Endometrial microvascular endothelial cells (primary cell): ENCODE results near the gene COL17A1. TPM values are rescaled to one million over a fixed set of nuclear protein-coding genes. Genes with fewer than 3 reads are reported as not detected.

Experiments
- in situ Hi-C: cut with HindIII; loops from 2 replicates; pipeline ENCODE4 v1.10.0; 2017; ENCODE audit warnings: low sequenced_read_pairs, low pct_unique_long_range_greater_than_20kb; ENCODE audit errors: inconsistent ontology term
- total RNA-seq: library from RNA; depleted of rRNA; stranded (reverse); fragments of >200 nt; gene quantifications from one replicate; pipeline ENCODE4 v1.2.3, GENCODE V29; 2015; ENCODE audit errors: inconsistent ontology term

The COL17A1 gene
- total RNA-seq, 1 donor from 2014 or later: 5.7 TPM

GRCh38 chr10:104037261-104037951 is 48.3 kb downstream of the COL17A1 start:
- in situ Hi-C loops: no loop called here

- in situ Hi-C loops: no loop called here
Measured at GRCh38 chr10:104036518-104037260, 49.0 kb downstream of the COL17A1 start.

- in situ Hi-C loops: no loop called here
Measured at GRCh38 chr10:104036069-104036384, 49.7 kb downstream of the COL17A1 start.

GRCh38 chr10:104035194-104036068 is 50.2 kb downstream of the COL17A1 start:
- in situ Hi-C loops: no loop called here

GRCh38 chr10:104034401-104035193 is 51.1 kb downstream of the COL17A1 start:
- in situ Hi-C loops: no loop called here

GRCh38 chr10:104033966-104034365 is 51.7 kb downstream of the COL17A1 start:
- in situ Hi-C loops: no loop called here

- in situ Hi-C loops: no loop called here
Measured at GRCh38 chr10:104033401-104033930, 52.2 kb downstream of the COL17A1 start.

GRCh38 chr10:104032144-104032775 is 53.4 kb downstream of the COL17A1 start:
- in situ Hi-C loops: no loop called here

GRCh38 chr10:104031631-104032030 is 54.0 kb downstream of the COL17A1 start:
- in situ Hi-C loops: no loop called here

GRCh38 chr10:104029521-104029860 is 56.2 kb downstream of the COL17A1 start:
- in situ Hi-C loops: no loop called here

- in situ Hi-C loops: no loop called here
Measured at GRCh38 chr10:104028823-104029520, 56.7 kb downstream of the COL17A1 start.

- in situ Hi-C loops: no loop called here
Measured at GRCh38 chr10:104028146-104028545, 57.5 kb downstream of the COL17A1 start.

- in situ Hi-C loops: no loop called here
Measured at GRCh38 chr10:104026762-104027161, 58.9 kb downstream of the COL17A1 start.

GRCh38 chr10:104025524-104025923 is 60.2 kb downstream of the COL17A1 start:
- in situ Hi-C loops: no loop called here

GRCh38 chr10:104022026-104022425 is 63.7 kb downstream of the COL17A1 start:
- in situ Hi-C loops: no loop called here

GRCh38 chr10:104021246-104021645 is 64.4 kb downstream of the COL17A1 start:
- in situ Hi-C loops: no loop called here

- in situ Hi-C loops: no loop called here
Measured at GRCh38 chr10:104020020-104020419, 65.7 kb downstream of the COL17A1 start.

GRCh38 chr10:104018471-104018870 is 67.2 kb downstream of the COL17A1 start:
- in situ Hi-C loops: no loop called here
